Activated B cell treated with CpG ODN at 0.5 μM for 24 hours (primary cell): ENCODE results near the gene CLN3. TPM values are rescaled to one million over a fixed set of nuclear protein-coding genes. Genes with fewer than 3 reads are reported as not detected.

Experiments
- ATAC-seq: fragments of 200-7000 bp; cut with Tn5 transposase; one replicate; pipeline ENCODE4 v1.10.0; 2021; ENCODE audit warnings: low read depth, mild to moderate bottlenecking, moderate library complexity
- CTCF ChIA-PET: fragments of 350-600 bp; sonication (Branson Sonifier 250); formaldehyde crosslinking; loops from one replicate; lab custom pipeline; 2021; ENCODE audit warnings: antibody characterized with exemption; lab: Charles Lee
- POLR2A ChIA-PET: fragments of 350-600 bp; sonication (Branson Sonifier 250); formaldehyde crosslinking; loops from one replicate; lab custom pipeline; 2021; ENCODE audit warnings: antibody characterized with exemption; lab: Charles Lee
- DNase-seq: peaks from one replicate; pipeline ENCODE4 v3.0.0; 2022
- H3K27ac Mint-ChIP-seq: one replicate; pipeline ENCODE4 v1.8.0; 2020; ENCODE audit warnings: mixed read lengths
- H3K27me3 Mint-ChIP-seq: one replicate; pipeline ENCODE4 v1.8.0; 2021; ENCODE audit warnings: mixed read lengths
- H3K36me3 Mint-ChIP-seq: one replicate; pipeline ENCODE4 v1.8.0; 2021; ENCODE audit warnings: low read depth, mixed read lengths
- H3K4me1 Mint-ChIP-seq: one replicate; pipeline ENCODE4 v1.8.0; 2021; ENCODE audit warnings: mixed read lengths
- H3K4me3 Mint-ChIP-seq: one replicate; pipeline ENCODE4 v1.8.0; 2020; ENCODE audit warnings: mild to moderate bottlenecking, mixed read lengths
- H3K9me3 Mint-ChIP-seq: one replicate; pipeline ENCODE4 v1.8.0; 2020; ENCODE audit warnings: mixed read lengths
- CTCF ChIP-seq: fragments of 200-600 bp; IDR thresholded peaks from one replicate; pipeline ENCODE4 v1.8.0; 2022; ENCODE audit warnings: antibody characterized with exemption, mild to moderate bottlenecking
- intact Hi-C: fragments of 100-400 bp; cut with micrococcal nuclease; formaldehyde crosslinking; loops from one replicate; pipeline ENCODE4 v1.15.1; 2024
- total RNA-seq: library from RNA; stranded (reverse); gene quantifications from 2 replicates; pipeline ENCODE4 v1.2.3, GENCODE V29; 2022

The CLN3 gene
- total RNA-seq, 1 donor from 2014 or later, result 32.0 TPM

GRCh38 chr16:28524681-28525171 lies 32.9 kb upstream of the CLN3 start:
- ChIA-PET CTCF (no interaction called here), POLR2A (no interaction called here)
- no peak for DNase-seq
- no peak for TF ChIP-seq CTCF
- peak; percentile 69 for ATAC-seq
- H3K4me1 Mint-ChIP-seq, result peaks cover 8% of the 10 kb centered on the region
- H3K36me3 Mint-ChIP-seq, result no peaks in the 10 kb centered on the region
- no peak overlapping the region for H3K4me3 Mint-ChIP-seq
- intact Hi-C loops, result no loop called here
- peaks cover 2% of the 10 kb centered on the region for H3K27me3 Mint-ChIP-seq
- H3K9me3 Mint-ChIP-seq, result no peaks in the 10 kb centered on the region
- no peak overlapping the region for H3K27ac Mint-ChIP-seq

GRCh38 chr16:28522792-28523191 lies 30.9 kb upstream of the CLN3 start:
- no peak for TF ChIP-seq CTCF
- DNase-seq (no peak), ATAC-seq (no peak)
- H3K27me3 Mint-ChIP-seq, result peaks cover 2% of the 10 kb centered on the region
- H3K4me3 Mint-ChIP-seq, result no peak overlapping the region
- no peak overlapping the region for H3K27ac Mint-ChIP-seq
- ChIA-PET POLR2A (no interaction called here), CTCF (no interaction called here)
- no peaks in the 10 kb centered on the region for H3K36me3 Mint-ChIP-seq
- H3K4me1 Mint-ChIP-seq, result peaks cover 8% of the 10 kb centered on the region
- no peaks in the 10 kb centered on the region for H3K9me3 Mint-ChIP-seq
- intact Hi-C loops, result no loop called here

GRCh38 chr16:28521436-28521835 lies 29.6 kb upstream of the CLN3 start:
- Mint-ChIP-seq H3K4me1 (peaks cover 11% of the 10 kb centered on the region), H3K36me3 (no peaks in the 10 kb centered on the region), H3K27ac (no peak overlapping the region), H3K9me3 (no peaks in the 10 kb centered on the region), H3K4me3 (no peak overlapping the region), H3K27me3 (peaks cover 2% of the 10 kb centered on the region)
- intact Hi-C loops, result no loop called here
- ChIA-PET POLR2A (interaction anchor here (0.6 kb wide), 1 partner anchor 9 kb away, joined by 4 read pairs; no protein-coding TSS in a partner anchor), CTCF (no interaction called here)
- no peak for ATAC-seq
- no peak for TF ChIP-seq CTCF
- no peak for DNase-seq

GRCh38 chr16:28520672-28521071 lies 28.8 kb upstream of the CLN3 start:
- TF ChIP-seq CTCF, result no peak
- H3K27me3 Mint-ChIP-seq, result peaks cover 2% of the 10 kb centered on the region
- no peak for ATAC-seq
- POLR2A ChIA-PET, result no interaction called here
- CTCF ChIA-PET, result no interaction called here
- no peak for DNase-seq
- no peaks in the 10 kb centered on the region for H3K9me3 Mint-ChIP-seq
- H3K27ac Mint-ChIP-seq, result no peak overlapping the region
- intact Hi-C loops, result no loop called here
- H3K4me3 Mint-ChIP-seq, result no peak overlapping the region
- no peaks in the 10 kb centered on the region for H3K36me3 Mint-ChIP-seq
- H3K4me1 Mint-ChIP-seq, result peaks cover 11% of the 10 kb centered on the region

- no peak for ATAC-seq
- Mint-ChIP-seq H3K4me1 (peaks cover 5% of the 10 kb centered on the region), H3K27ac (no peak overlapping the region), H3K9me3 (no peaks in the 10 kb centered on the region), H3K27me3 (no peaks in the 10 kb centered on the region), H3K36me3 (no peaks in the 10 kb centered on the region), H3K4me3 (no peak overlapping the region)
- intact Hi-C loops, result no loop called here
- POLR2A ChIA-PET, result interaction anchor here (0.6 to 1.1 kb wide), 2 partner anchors 21 to 40 kb away, joined by 3 read pairs; partner anchors contain the start of gene SGF29
- no peak for TF ChIP-seq CTCF
- CTCF ChIA-PET, result no interaction called here
- DNase-seq, result no peak
These were observed 22.4 kb upstream of the CLN3 start for GRCh38 chr16:28514246-28514645.
